GM12874 (cell line): ENCODE measurements around the gene TACC3.

ENCODE experiments used
- TF ChIP-seq, protein P1 (sequence below): IDR thresholded peaks from 2 replicates; pipeline ENCODE4 v1.5.1; 2011; ENCODE audit warnings: low read depth, mild to moderate bottlenecking, control low read depth, low read length, moderate library complexity; ENCODE audit not compliant: insufficient read depth

TACC3 gene

GRCh38 chr4:1708581-1708980, 12.7 kb upstream of the TACC3 start:
- TF ChIP-seq, protein P1, sequence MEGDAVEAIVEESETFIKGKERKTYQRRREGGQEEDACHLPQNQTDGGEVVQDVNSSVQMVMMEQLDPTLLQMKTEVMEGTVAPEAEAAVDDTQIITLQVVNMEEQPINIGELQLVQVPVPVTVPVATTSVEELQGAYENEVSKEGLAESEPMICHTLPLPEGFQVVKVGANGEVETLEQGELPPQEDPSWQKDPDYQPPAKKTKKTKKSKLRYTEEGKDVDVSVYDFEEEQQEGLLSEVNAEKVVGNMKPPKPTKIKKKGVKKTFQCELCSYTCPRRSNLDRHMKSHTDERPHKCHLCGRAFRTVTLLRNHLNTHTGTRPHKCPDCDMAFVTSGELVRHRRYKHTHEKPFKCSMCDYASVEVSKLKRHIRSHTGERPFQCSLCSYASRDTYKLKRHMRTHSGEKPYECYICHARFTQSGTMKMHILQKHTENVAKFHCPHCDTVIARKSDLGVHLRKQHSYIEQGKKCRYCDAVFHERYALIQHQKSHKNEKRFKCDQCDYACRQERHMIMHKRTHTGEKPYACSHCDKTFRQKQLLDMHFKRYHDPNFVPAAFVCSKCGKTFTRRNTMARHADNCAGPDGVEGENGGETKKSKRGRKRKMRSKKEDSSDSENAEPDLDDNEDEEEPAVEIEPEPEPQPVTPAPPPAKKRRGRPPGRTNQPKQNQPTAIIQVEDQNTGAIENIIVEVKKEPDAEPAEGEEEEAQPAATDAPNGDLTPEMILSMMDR, result no peak

DNA sequence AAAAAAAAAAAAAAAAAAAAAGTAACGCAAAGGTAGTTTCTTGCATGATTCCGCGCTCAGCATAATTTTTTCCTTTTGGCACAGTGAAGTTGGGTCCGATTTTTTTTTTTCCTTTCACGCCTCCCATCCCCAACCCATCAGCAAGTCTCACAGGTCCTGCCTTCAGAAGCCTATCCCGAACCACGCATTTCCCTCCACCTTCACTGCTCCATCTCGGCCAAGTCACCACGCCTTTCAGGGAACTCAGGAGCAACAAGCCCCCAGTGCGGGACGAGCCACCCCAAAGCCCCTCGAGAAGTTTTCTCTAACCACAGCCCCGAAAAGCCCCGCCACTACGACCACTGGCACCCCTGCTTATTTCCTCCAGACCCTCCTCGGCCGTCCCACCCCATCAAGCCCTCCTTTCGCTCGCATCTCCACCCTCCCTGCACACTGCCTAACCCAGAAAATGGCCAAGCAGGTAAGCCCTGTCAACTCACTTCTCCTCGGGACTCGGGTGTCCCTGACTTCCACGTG, 10.2 kb upstream of the TACC3 start:
- TF ChIP-seq, protein P1, result no peak

DNA sequence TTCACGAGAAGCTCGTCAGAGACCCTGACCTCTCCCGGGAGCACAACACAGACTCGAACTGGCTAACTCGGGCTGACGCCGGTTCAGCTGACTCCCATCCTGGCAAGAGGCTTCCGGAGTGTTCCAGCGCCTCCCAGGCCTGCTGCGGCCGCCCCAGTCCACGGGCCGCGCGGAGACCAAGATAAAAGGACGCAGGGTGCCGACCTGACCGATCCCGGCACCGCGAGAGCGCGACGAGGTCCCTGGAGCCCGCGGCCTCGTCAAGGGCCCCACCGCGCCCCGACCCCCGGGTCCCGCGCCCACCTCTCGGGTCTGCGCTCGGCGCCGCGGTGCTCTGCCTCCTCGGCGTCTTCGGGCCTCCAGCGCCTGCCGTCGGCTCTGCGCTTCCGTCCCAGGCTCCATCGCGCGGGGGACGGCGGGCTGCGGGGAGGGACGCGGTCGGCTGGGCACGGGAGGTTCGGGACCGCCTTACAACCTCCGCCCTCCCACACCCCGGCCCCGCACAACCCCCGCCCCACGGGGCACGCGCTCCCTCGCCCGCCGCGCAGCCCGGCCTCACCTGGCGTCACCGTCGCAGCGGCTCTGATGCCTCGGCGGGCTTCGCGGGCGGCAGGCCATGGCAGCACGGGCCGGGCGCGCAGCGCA, 9.6 kb upstream of the TACC3 start:
- TF ChIP-seq, protein P1, result no peak

DNA sequence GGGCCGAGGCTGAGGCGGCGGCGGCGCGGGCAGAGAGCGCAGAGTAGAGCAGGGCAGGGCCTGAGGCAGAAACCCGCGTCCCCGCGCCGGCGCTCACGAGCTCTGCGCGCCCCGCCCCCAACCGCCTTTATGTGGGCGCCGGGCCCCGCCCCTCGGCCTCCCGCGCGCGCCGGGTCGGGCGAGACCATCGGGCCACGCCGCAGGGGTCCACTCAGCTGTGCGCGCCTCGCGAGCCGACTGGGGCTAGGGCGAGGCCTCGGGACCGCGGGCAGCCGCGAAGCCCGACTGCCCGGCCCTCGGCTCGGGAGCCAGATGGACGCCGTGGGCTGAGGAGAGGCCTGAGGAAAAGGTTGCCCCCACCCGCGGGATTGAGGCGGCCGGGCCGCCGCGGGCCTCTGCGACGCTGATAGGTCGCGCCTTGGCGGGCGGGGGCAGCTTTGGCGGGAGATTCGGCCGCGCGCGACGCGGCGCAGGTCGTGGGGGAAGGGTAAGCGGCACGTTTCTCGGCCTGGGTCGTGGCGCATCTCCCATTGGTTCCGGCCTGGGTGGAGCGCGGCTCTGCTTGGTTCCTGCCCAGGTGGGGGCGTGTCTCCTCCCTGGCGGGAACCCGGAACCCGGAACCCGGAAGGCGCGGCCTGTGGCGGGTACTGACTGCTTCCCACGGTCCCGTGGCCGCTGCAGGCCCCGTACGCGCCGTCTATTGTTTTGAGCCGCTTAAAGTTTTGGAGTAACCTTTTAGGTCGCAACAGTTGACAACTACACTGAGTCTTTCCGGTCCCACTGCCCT, 8.9 kb upstream of the TACC3 start, which contains the start of gene SLBP:
SLBP (minus strand) TSS at position 104 of the 787 bp plus-strand sequence. CDS start 131 bp downstream, outside the sequence.
- TF ChIP-seq, protein P1, result no peak

DNA sequence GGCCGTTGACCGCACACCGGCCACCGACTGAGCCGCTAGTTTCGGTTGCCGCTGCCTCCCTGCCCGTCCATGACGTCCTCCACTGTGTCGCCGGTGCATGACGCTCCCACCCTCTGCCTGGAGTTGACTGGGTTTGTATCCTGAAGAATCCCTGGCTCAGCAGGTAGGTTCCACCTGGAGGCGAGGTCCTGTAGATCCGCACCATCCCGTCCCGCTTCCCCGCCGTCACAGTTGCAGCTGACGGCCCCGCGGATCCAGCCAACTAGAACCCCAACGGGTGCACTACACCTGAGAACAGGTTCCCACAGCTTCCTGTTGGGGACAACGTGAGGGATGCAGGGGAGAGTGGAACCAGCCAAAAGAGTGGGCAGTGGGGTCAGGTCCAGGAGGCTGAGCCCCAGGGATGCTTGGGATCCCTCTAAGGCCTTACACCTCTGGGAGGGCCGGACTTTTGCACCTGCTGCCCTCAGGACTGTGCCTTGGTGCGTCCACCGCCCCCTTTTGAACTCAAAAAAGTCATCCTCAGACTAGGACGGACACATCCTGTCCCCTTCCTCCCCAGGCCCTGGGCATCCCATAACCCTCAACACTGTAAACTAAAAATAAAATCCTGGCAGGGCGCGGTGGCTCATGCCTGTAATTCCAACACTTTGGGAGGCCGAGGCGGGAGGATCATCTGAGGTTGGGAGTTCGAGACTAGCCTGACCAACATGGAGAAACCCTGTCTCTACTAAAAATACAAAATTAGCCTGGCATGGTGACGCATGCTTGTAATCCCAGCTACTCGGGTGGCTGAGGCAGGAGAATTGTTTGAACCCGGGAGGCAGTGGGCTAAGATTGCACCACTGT, 8.1 kb upstream of the TACC3 start:
- TF ChIP-seq, protein P1, result no peak

- TF ChIP-seq, protein P1, result no peak
These were observed 6.9 kb upstream of the TACC3 start for GRCh38 chr4:1714303-1715001.
